IMR-90 (cell line): ENCODE data around the gene TMUB2. TPM values are rescaled to one million over a fixed set of nuclear protein-coding genes. Genes with fewer than 3 reads are reported as not detected.
"Not testable (repeated sequence)": the region's sequence is repeated elsewhere in the genome, so short reads cannot be mapped to it uniquely, and the experiment has no call there.

Experiments
- ATAC-seq: fragments of 200-7000 bp; cut with Tn5 transposase; 2 replicates; pipeline ENCODE4 v1.9.1; 2020; ENCODE audit warnings: low read depth, mild to moderate bottlenecking, moderate library complexity
- BruUV-seq: library from RNA; stranded (reverse); fragments of 400-500 nt; replicated peaks from 2 replicates; lab custom pipeline; 2021; lab: Mats Ljungman, UMichigan
- CTCF ChIA-PET: fragments of 300-600 bp; formaldehyde crosslinking; extraction: SDS; loops from one replicate; lab custom pipeline; 2021; ENCODE audit warnings: antibody characterized with exemption; lab: Yijun Ruan, JAX
- POLR2A ChIA-PET: fragments of 300-600 bp; sonication (Branson Sonifier 250); formaldehyde crosslinking; loops from one replicate; lab custom pipeline; 2022; ENCODE audit warnings: antibody characterized with exemption; ENCODE audit not compliant: unreplicated experiment; lab: Charles Lee
- DNase-seq: peaks from one replicate; pipeline ENCODE4 v3.0.0; 2013
- H2AFZ ChIP-seq: replicated peaks from 2 replicates; pipeline ENCODE3; 2013; ENCODE audit warnings: low read length, mild to moderate bottlenecking; ENCODE audit not compliant: poor library complexity
- H2AK5ac ChIP-seq: 2 replicates; pipeline ENCODE4 v1.6.1; 2013; ENCODE audit warnings: low read depth, low read length, inconsistent platforms
- H2AK9ac ChIP-seq: replicated peaks from 2 replicates; pipeline ENCODE3; 2013; ENCODE audit warnings: mild to moderate bottlenecking, low read depth, low read length, moderate library complexity; ENCODE audit not compliant: poor library complexity
- H2BK120ac ChIP-seq: 2 replicates; pipeline ENCODE4 v1.6.1; 2013; ENCODE audit warnings: low read depth, low read length, inconsistent platforms
- H2BK15ac ChIP-seq: 3 replicates; pipeline ENCODE4 v1.6.1; 2013; ENCODE audit warnings: low read depth, low read length, inconsistent platforms
- H2BK20ac ChIP-seq: 2 replicates; pipeline ENCODE4 v1.6.1; 2013; ENCODE audit warnings: low read depth, mild to moderate bottlenecking, inconsistent platforms, low read length, moderate library complexity
- H2BK5ac ChIP-seq: 2 replicates; pipeline ENCODE4 v1.6.1; 2013; ENCODE audit warnings: mild to moderate bottlenecking, low read depth, low read length, inconsistent platforms; ENCODE audit not compliant: poor library complexity, severe bottlenecking
- H3K14ac ChIP-seq: replicated peaks from 2 replicates; pipeline ENCODE4 v1.6.1; 2013; ENCODE audit warnings: low read depth, low read length, inconsistent platforms
- H3K18ac ChIP-seq: 2 replicates; pipeline ENCODE4 v1.6.1; 2013; ENCODE audit warnings: low read depth, low read length, control low read depth
- H3K23ac ChIP-seq: 2 replicates; pipeline ENCODE4 v1.6.1; 2013; ENCODE audit warnings: low read depth, low read length, inconsistent platforms
- H3K27ac ChIP-seq: 2 replicates; pipeline ENCODE4 v1.5.1; 2013; ENCODE audit warnings: mild to moderate bottlenecking, control low read depth, low read length; ENCODE audit not compliant: insufficient read depth
- H3K27me3 ChIP-seq: 2 replicates; pipeline ENCODE4 v1.6.1; 2013; ENCODE audit warnings: low read length; ENCODE audit not compliant: control insufficient read depth, insufficient read depth
- H3K36me3 ChIP-seq: 2 replicates; pipeline ENCODE4 v1.6.1; 2013; ENCODE audit warnings: low read length, mixed read lengths; ENCODE audit not compliant: control insufficient read depth, insufficient read depth
- H3K4ac ChIP-seq: 2 replicates; pipeline ENCODE4 v1.6.1; 2013; ENCODE audit warnings: low read depth, low read length, inconsistent platforms
- H3K4me1 ChIP-seq: 2 replicates; pipeline ENCODE4 v1.6.1; 2013; ENCODE audit warnings: low read length, mixed read lengths; ENCODE audit not compliant: control insufficient read depth, insufficient read depth
- H3K4me2 ChIP-seq: 2 replicates; pipeline ENCODE4 v1.6.1; 2013; ENCODE audit warnings: low read depth, mild to moderate bottlenecking, control low read depth, low read length, moderate library complexity
- H3K4me3 ChIP-seq: 2 replicates; pipeline ENCODE4 v1.5.1; 2013; ENCODE audit warnings: low read depth, mild to moderate bottlenecking, control low read depth, low read length, moderate library complexity; ENCODE audit not compliant: insufficient read depth
- H3K56ac ChIP-seq: 2 replicates; pipeline ENCODE4 v1.6.1; 2013; ENCODE audit warnings: low read length, inconsistent platforms; ENCODE audit not compliant: insufficient read depth; ENCODE audit errors: extremely low read depth
- H3K79me1 ChIP-seq, 2 experiments: 2 replicates each; pipeline ENCODE4 v1.6.1; 2013; ENCODE audit warnings: low read length in 2 of 2, inconsistent platforms in 1 of 2, low read depth in 1 of 2
- H3K9ac ChIP-seq: 2 replicates; pipeline ENCODE4 v1.6.1; 2013; ENCODE audit warnings: low read depth, low read length, control low read depth
- H3K9me1 ChIP-seq: 2 replicates; pipeline ENCODE4 v1.6.1; 2013; ENCODE audit warnings: low read length, inconsistent platforms; ENCODE audit not compliant: insufficient read depth
- H3K9me3 ChIP-seq: 2 replicates; pipeline ENCODE4 v1.6.1; 2013; ENCODE audit warnings: low read length; ENCODE audit not compliant: control insufficient read depth, insufficient read depth
- H4K20me1 ChIP-seq: 2 replicates; pipeline ENCODE4 v1.6.1; 2013; ENCODE audit warnings: low read length, inconsistent platforms; ENCODE audit not compliant: insufficient read depth
- H4K5ac ChIP-seq: 2 replicates; pipeline ENCODE4 v1.6.1; 2013; ENCODE audit warnings: mild to moderate bottlenecking, low read depth, low read length, control low read depth
- H4K8ac ChIP-seq, 2 experiments: 2 replicates each; pipeline ENCODE4 v1.6.1; 2013; ENCODE audit warnings: low read depth in 2 of 2, low read length in 2 of 2, control low read depth in 1 of 2, inconsistent platforms in 1 of 2
- H4K91ac ChIP-seq: 2 replicates; pipeline ENCODE4 v1.6.1; 2013; ENCODE audit warnings: low read depth, low read length, inconsistent platforms; ENCODE audit not compliant: insufficient read depth
- WGBS, 2 experiments: methylation state at CpG; one replicate each; pipeline versions ENCODE4 v1.1.5 to v1.1.7; 2013; ENCODE audit warnings: missing lambda C conversion rate in 2 of 2; ENCODE audit not compliant: insufficient read length in 1 of 2; ENCODE audit errors: extremely low coverage in 2 of 2; 5-methylcytosine and 5-hydroxymethylcytosine counted together
- dilution Hi-C: fragments of 300-500 bp; cut with HindIII; formaldehyde crosslinking; loops from one replicate; pipeline ENCODE4 v1.14.3; 2018; ENCODE audit warnings: low sequenced_read_pairs; ENCODE audit not compliant: unreplicated experiment
- in situ Hi-C: fragments of 300-500 bp; cut with MboI; formaldehyde crosslinking; loops from 3 replicates; pipeline ENCODE4 v1.14.3; 2019; ENCODE audit warnings: low sequenced_read_pairs, inconsistent platforms, mixed read lengths
- intact Hi-C: fragments of 100-400 bp; cut with micrococcal nuclease; formaldehyde crosslinking; loops from 2 replicates; pipeline ENCODE4 v1.10.0; 2022
- polyA plus RNA-seq, 3 experiments: library from polyadenylated mRNA; depleted of rRNA; stranded (reverse); fragments of >200 nt; gene quantifications; 2 replicates each; pipeline ENCODE4 v1.2.3, GENCODE V29; 2012; ENCODE audit warnings: low replicate concordance in 1 of 3
- total RNA-seq: library from RNA; depleted of rRNA; stranded (reverse); fragments of >200 nt; gene quantifications from 2 replicates; pipeline ENCODE4 v1.2.3, GENCODE V29; 2012

The TMUB2 gene
- total and polyA plus RNA-seq, 2 of the 4 experiments (the other 2 are of a cell fraction), result 16.5 to 42.5 TPM

GRCh38 chr17:44237886-44238285 is 51.1 kb downstream of the TMUB2 start:
- CTCF ChIA-PET, ATAC-seq, H3K79me1 ChIP-seq, H2BK20ac ChIP-seq, H3K27ac ChIP-seq, dilution Hi-C loops, H3K9me1 ChIP-seq, H2AK9ac ChIP-seq, BruUV-seq, H4K8ac ChIP-seq, H4K5ac ChIP-seq, H2AFZ ChIP-seq, H3K14ac ChIP-seq, H2BK5ac ChIP-seq, H3K18ac ChIP-seq, H3K27me3 ChIP-seq, in situ Hi-C loops, H2AK5ac ChIP-seq, DNase-seq, H3K9ac ChIP-seq, H4K91ac ChIP-seq, intact Hi-C loops, H3K23ac ChIP-seq, H3K4me3 ChIP-seq, H3K9me3 ChIP-seq, H2BK120ac ChIP-seq, POLR2A ChIA-PET, H3K4me2 ChIP-seq, H3K4me1 ChIP-seq, H4K20me1 ChIP-seq, H2BK15ac ChIP-seq, H3K36me3 ChIP-seq, H3K56ac ChIP-seq, H3K4ac ChIP-seq: not testable (repeated sequence)
- WGBS, 2 experiments, result no CpG with 5 or more reads among the region's 28 CpGs
